Fibroblast of lung (primary cell): ENCODE results near the gene CA6. TPM values are rescaled to one million over a fixed set of nuclear protein-coding genes. Genes with fewer than 3 reads are reported as not detected.

Source experiments
- DNase-seq, 2 donors: peaks; one replicate each; pipeline versions ENCODE4 v3.0.0 to v3.0.0-alpha.2; 2010; ENCODE audit warnings: low read depth in 2 of 2
- H2AFZ ChIP-seq: 2 replicates; pipeline ENCODE4 v1.5.1; 2012; ENCODE audit warnings: low read length, control low read depth, inconsistent platforms
- H3K27ac ChIP-seq: 2 replicates; pipeline ENCODE4 v1.5.1; 2011; ENCODE audit warnings: low read length, control low read depth; ENCODE audit not compliant: insufficient read depth
- H3K27me3 ChIP-seq: 2 replicates; pipeline ENCODE4 v1.5.1; 2011; ENCODE audit warnings: mild to moderate bottlenecking, low read length; ENCODE audit not compliant: control insufficient read depth, insufficient read depth
- H3K36me3 ChIP-seq: 2 replicates; pipeline ENCODE4 v1.5.1; 2011; ENCODE audit warnings: low read length; ENCODE audit not compliant: control insufficient read depth, insufficient read depth
- H3K4me1 ChIP-seq: 2 replicates; pipeline ENCODE4 v1.5.1; 2011; ENCODE audit warnings: low read length; ENCODE audit not compliant: control insufficient read depth, insufficient read depth; ENCODE audit errors: extremely low read depth
- H3K4me2 ChIP-seq: 2 replicates; pipeline ENCODE4 v1.5.1; 2011; ENCODE audit warnings: low read length, control low read depth; ENCODE audit not compliant: insufficient read depth; ENCODE audit errors: extremely low read depth
- H3K4me3 ChIP-seq, 4 experiments: fragments of 200-600 bp in 1 of 4; sonication (generic) in 1 of 4; replicated peaks in 1 of 4; 2 replicates each; pipeline ENCODE4 v1.5.1; 2011 to 2016; ENCODE audit warnings: low read length in 4 of 4, low read depth in 3 of 4, mild to moderate bottlenecking in 3 of 4, control low read depth in 2 of 4, inconsistent platforms in 1 of 4, mixed read lengths in 1 of 4; ENCODE audit not compliant: insufficient read depth in 1 of 4; ENCODE audit errors: control extremely low read depth in 1 of 4
- H3K79me2 ChIP-seq: 2 replicates; pipeline ENCODE4 v1.5.1; 2012; ENCODE audit warnings: mild to moderate bottlenecking, low read length, inconsistent platforms; ENCODE audit not compliant: control insufficient read depth, insufficient read depth
- H3K9ac ChIP-seq: 2 replicates; pipeline ENCODE4 v1.5.1; 2011; ENCODE audit warnings: mild to moderate bottlenecking, low read length, control low read depth; ENCODE audit not compliant: insufficient read depth
- H3K9me3 ChIP-seq: 2 replicates; pipeline ENCODE4 v1.5.1; 2012; ENCODE audit warnings: low read depth, low read length; ENCODE audit not compliant: control insufficient read depth, insufficient read depth
- H4K20me1 ChIP-seq: 2 replicates; pipeline ENCODE4 v1.5.1; 2011; ENCODE audit warnings: low read length; ENCODE audit not compliant: control insufficient read depth, insufficient read depth; ENCODE audit errors: extremely low read depth
- CTCF ChIP-seq, 2 donors: IDR thresholded peaks in 1 of 2; conservative IDR thresholded peaks in 1 of 2; 1 replicate in 1 of 2; 2 replicates in 1 of 2; pipeline ENCODE4 v1.5.1; 2011 to 2012; ENCODE audit warnings: low read length in 2 of 2, control low read depth in 1 of 2, inconsistent platforms in 1 of 2, low read depth in 1 of 2, mild to moderate bottlenecking in 1 of 2
- EZH2 ChIP-seq: IDR thresholded peaks from 2 replicates; pipeline ENCODE4 v1.5.1; 2012; ENCODE audit warnings: low read length, control low read depth, mild to moderate bottlenecking; ENCODE audit errors: missing control alignments
- polyA plus RNA-seq, 2 donors: library from polyadenylated mRNA; depleted of rRNA in 1 of 2; stranded (reverse) in 1 of 2; unstranded in 1 of 2; fragments of >200 nt; gene quantifications; 2 replicates each; pipeline ENCODE4 v1.2.1, GENCODE V29; 2011 to 2012; ENCODE audit warnings: missing spikeins in 1 of 2
- total RNA-seq: library from RNA; depleted of rRNA; stranded (reverse); fragments of >200 nt; gene quantifications from 2 replicates; pipeline ENCODE4 v1.2.1, GENCODE V29; 2014

The CA6 gene
- total and polyA plus RNA-seq, 2 donors (not counting 1 experiment from before 2014, with no cell fraction given): not detected

DNA sequence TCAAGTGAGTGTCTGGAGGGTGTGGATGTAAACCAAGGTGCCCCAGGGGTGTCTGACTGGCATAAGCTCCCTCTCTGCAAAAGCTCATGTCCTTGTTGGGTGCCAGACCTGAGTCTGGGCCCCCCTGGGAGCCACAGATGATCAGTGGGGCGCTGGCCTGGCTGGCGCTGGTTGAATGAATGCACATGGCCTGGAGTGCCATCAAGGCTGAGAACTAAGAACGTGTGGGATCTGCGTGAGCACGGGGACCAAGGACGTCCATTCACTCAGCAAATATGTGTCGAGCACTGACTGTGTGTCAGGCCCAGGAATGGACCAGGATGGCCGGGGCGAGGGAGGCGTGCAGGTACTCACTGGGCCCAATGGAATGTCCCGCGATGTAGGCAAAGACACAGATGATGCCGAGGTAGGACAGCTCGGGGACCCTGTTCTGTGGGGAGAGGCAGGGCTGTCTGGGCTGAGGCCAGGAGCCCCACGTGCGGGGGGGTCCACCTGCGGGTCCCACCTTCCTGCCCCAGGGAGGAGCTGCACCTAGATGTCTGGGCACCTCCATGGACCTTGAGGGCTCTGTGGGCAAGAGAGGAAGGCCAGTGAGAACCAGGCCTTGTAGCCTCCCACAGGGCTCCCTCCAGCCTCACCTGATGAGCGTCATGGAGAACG is 61.4 kb downstream of the CA6 start:
- no peaks in the 10 kb centered on the region for H3K79me2 ChIP-seq
- H3K36me3 ChIP-seq: no peaks in the 10 kb centered on the region
- H3K27ac ChIP-seq: no peak overlapping the region
- peaks cover 2% of the 10 kb centered on the region for H3K27me3 ChIP-seq
- H3K4me1 ChIP-seq: no peaks in the 10 kb centered on the region
- no peak overlapping the region for H3K4me3 ChIP-seq
- H3K9ac ChIP-seq: no peak overlapping the region
- no peak for TF ChIP-seq EZH2
- no peak for TF ChIP-seq CTCF (conservative IDR thresholded peaks at IDR 0.05 in 1 of 2, IDR thresholded peaks at IDR 0.05 in 1 of 2; ENCODE audit: low read depth in 1 of 2, low read length in 2 of 2)
- no peak for DNase-seq
- H2AFZ ChIP-seq: no peak overlapping the region
- no peak overlapping the region for H3K4me2 ChIP-seq
- no peaks in the 10 kb centered on the region for H3K9me3 ChIP-seq
- H4K20me1 ChIP-seq: no peaks in the 10 kb centered on the region

DNA sequence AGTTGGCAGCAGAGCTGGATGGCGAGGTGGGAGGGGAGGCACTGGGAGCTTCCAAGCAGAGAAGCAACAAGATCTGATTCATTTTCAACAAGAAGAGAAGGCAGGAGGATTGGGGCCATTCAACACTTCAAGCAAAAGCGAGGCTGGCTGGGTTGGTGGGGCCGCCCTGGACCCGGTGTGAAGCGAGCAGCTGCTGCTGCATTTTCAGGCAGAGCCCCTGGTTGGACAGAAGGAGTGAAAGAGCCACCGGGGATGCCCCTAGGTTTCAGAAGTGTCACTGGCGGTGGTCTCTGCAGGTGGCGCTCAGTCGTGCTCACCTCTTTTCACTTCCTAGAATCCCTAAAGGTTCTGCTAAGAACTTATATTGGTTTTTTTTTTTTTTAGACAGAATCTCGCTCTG is 62.6 kb downstream of the CA6 start:
- Histone ChIP-seq H3K27me3 (peaks cover 2% of the 10 kb centered on the region), H3K4me2 (no peak overlapping the region), H3K79me2 (no peaks in the 10 kb centered on the region), H3K9ac (no peak overlapping the region), H4K20me1 (no peaks in the 10 kb centered on the region), H3K9me3 (no peaks in the 10 kb centered on the region), H3K36me3 (no peaks in the 10 kb centered on the region), H3K4me1 (no peaks in the 10 kb centered on the region), H3K27ac (no peak overlapping the region), H2AFZ (no peak overlapping the region), H3K4me3 (no peak overlapping the region)
- no peak for DNase-seq
- TF ChIP-seq CTCF (conservative IDR thresholded peaks at IDR 0.05 in 1 of 2, IDR thresholded peaks at IDR 0.05 in 1 of 2; ENCODE audit: low read depth in 1 of 2, low read length in 2 of 2) (no peak), EZH2 (no peak)

DNA sequence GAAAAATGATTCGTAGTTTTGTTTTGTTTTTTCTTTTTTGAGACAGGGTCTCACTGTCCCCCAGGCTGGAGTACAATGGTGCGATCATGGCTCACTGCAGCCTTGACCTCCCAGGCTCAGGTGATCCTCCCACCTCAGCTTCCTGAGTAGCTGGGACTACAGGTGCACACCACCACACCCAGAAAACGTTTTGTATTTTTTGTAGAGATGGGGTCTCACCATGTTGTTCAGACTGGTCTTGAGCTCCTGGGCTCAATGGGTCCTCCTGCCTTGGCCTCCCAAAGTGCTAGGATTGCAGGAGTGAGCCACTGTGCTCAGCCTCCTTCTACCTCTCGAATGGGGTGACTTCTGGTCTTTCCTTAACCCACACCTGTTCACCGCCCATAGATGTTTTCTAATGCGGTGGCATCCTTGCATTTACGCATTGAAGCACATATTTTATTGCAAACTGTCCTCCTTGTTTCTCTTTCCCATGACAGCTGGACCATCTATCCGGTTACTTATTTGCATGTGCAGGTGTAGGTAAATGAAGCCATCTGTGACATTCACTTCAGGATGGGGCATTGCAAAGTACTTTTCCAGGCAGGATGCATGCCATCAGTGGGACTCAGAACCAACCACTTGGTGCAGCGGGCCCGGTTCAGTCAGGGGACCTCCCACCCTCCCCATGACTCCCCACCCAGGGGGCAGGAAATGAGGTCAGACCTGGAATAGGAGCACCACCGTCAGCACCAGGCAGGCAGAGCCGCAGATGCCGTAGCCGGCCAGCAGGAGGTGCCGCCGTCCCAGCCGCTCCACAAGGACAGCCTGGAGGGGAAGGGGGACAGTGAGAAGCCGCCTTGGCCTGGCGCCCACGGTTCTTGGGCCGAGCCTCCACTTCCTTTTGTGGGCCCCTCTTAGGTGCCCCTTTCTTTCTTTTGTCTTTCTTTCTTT is 64.0 kb downstream of the CA6 start:
- DNase-seq: peak; percentile 11 to 24

More for the DNA sequence above, 64.0 kb downstream of the CA6 start:
- Histone ChIP-seq H2AFZ (no peak overlapping the region), H3K36me3 (no peaks in the 10 kb centered on the region), H3K9ac (no peak overlapping the region), H3K27me3 (peaks cover 2% of the 10 kb centered on the region), H3K4me3 (no peak overlapping the region), H4K20me1 (no peaks in the 10 kb centered on the region), H3K79me2 (no peaks in the 10 kb centered on the region), H3K4me2 (no peak overlapping the region), H3K4me1 (no peaks in the 10 kb centered on the region), H3K9me3 (no peaks in the 10 kb centered on the region), H3K27ac (no peak overlapping the region)
- TF ChIP-seq CTCF (conservative IDR thresholded peaks at IDR 0.05 in 1 of 2, IDR thresholded peaks at IDR 0.05 in 1 of 2; ENCODE audit: low read depth in 1 of 2, low read length in 2 of 2): peak; percentile 43 to 69
- TF ChIP-seq EZH2: no peak
